Endothelial cell of umbilical vein (primary cell): ENCODE results near the gene ASB2. TPM values are rescaled to one million over a fixed set of nuclear protein-coding genes. Genes with fewer than 3 reads are reported as not detected.

Source experiments
- BruUV-seq: library from RNA; stranded (reverse); fragments of 400-500 nt; replicated peaks from 2 replicates; lab custom pipeline; 2021; lab: Mats Ljungman, UMichigan
- CTCF ChIA-PET: fragments of 300-600, 350-600 bp; sonication (Branson Sonifier 250); formaldehyde crosslinking; loops from one replicate; lab custom pipeline; 2021; ENCODE audit warnings: antibody characterized with exemption, inconsistent platforms; lab: Charles Lee
- POLR2A ChIA-PET: fragments of 300-600, 350-600 bp; sonication (Branson Sonifier 250); formaldehyde crosslinking; loops from one replicate; lab custom pipeline; 2021; ENCODE audit warnings: antibody characterized with exemption, inconsistent platforms; lab: Charles Lee
- DNase-seq: peaks from one replicate; pipeline ENCODE4 v3.0.0-alpha.2; 2011; ENCODE audit warnings: low read depth, low spot score
- FAIRE-seq: peaks from 2 replicates; lab custom pipeline; 2011; peaks lifted over from hg19 to GRCh38; lab: Jason Lieb, UNC
- H2AFZ ChIP-seq: 2 replicates; pipeline ENCODE4 v1.6.0; 2012; ENCODE audit warnings: low read depth, low read length, control low read depth, inconsistent platforms
- H3K27ac ChIP-seq: 2 replicates; pipeline ENCODE4 v1.5.1; 2011; ENCODE audit warnings: low read depth, mild to moderate bottlenecking, control low read depth, low read length, moderate library complexity; ENCODE audit not compliant: insufficient read depth
- H3K27me3 ChIP-seq, 2 experiments: 2 replicates each; pipeline versions ENCODE4 v1.6.0 to v1.6.1; 2011; ENCODE audit warnings: low read length in 2 of 2, mixed read lengths in 1 of 2; ENCODE audit not compliant: control insufficient read depth in 2 of 2, insufficient read depth in 2 of 2
- H3K36me3 ChIP-seq, 2 experiments: 2 replicates in 1 of 2; 3 replicates in 1 of 2; pipeline ENCODE4 v1.5.1; 2011; ENCODE audit warnings: low read length in 2 of 2, mild to moderate bottlenecking in 1 of 2, moderate library complexity in 1 of 2; ENCODE audit not compliant: control insufficient read depth in 2 of 2, insufficient read depth in 2 of 2; ENCODE audit errors: extremely low read depth in 1 of 2
- H3K4me1 ChIP-seq: 3 replicates; pipeline ENCODE4 v1.5.1; 2011; ENCODE audit warnings: mild to moderate bottlenecking, low read length; ENCODE audit not compliant: control insufficient read depth, insufficient read depth; ENCODE audit errors: extremely low read depth
- H3K4me2 ChIP-seq: 2 replicates; pipeline ENCODE4 v1.6.1; 2011; ENCODE audit warnings: low read length, control low read depth, mixed read lengths; ENCODE audit not compliant: insufficient read depth
- H3K4me3 ChIP-seq, 3 experiments: fragments of 200-600 bp in 1 of 3; sonication (generic), shearing (Covaris generic) in 1 of 3; replicated peaks in 1 of 3; 2 replicates each; pipeline ENCODE4 v1.5.1; 2011 to 2016; ENCODE audit warnings: control low read depth in 3 of 3, low read length in 3 of 3, mild to moderate bottlenecking in 2 of 3, inconsistent platforms in 1 of 3, low read depth in 1 of 3, moderate library complexity in 1 of 3; ENCODE audit not compliant: insufficient read depth in 1 of 3
- H3K79me2 ChIP-seq: 2 replicates; pipeline ENCODE4 v1.6.0; 2012; ENCODE audit warnings: low read length, inconsistent platforms; ENCODE audit not compliant: control insufficient read depth, insufficient read depth
- H3K9ac ChIP-seq: replicated peaks from 2 replicates; pipeline ENCODE3; 2011; ENCODE audit warnings: low read length, control low read depth; ENCODE audit not compliant: insufficient read depth; ENCODE audit errors: extremely low read depth
- H3K9me1 ChIP-seq: replicated peaks from 3 replicates; pipeline ENCODE4 v1.6.0; 2011; ENCODE audit warnings: mild to moderate bottlenecking, low read length; ENCODE audit not compliant: control insufficient read depth, insufficient read depth; ENCODE audit errors: extremely low read depth
- H3K9me3 ChIP-seq: replicated peaks from 2 replicates; pipeline ENCODE4 v1.5.1; 2012; ENCODE audit warnings: low read length, inconsistent platforms; ENCODE audit not compliant: control insufficient read depth, insufficient read depth
- H4K20me1 ChIP-seq: replicated peaks from 2 replicates; pipeline ENCODE3; 2011; ENCODE audit warnings: mild to moderate bottlenecking, low read length; ENCODE audit not compliant: control insufficient read depth, insufficient read depth; ENCODE audit errors: extremely low read depth
- EZH2 ChIP-seq: IDR thresholded peaks from 2 replicates; pipeline ENCODE4 v1.6.1; 2012; ENCODE audit warnings: borderline replicate concordance, low read depth, mild to moderate bottlenecking, moderate library complexity, low read length, inconsistent platforms; ENCODE audit not compliant: severe bottlenecking
- FOS ChIP-seq: IDR thresholded peaks from 2 replicates; pipeline ENCODE4 v1.6.1; 2011; ENCODE audit warnings: mild to moderate bottlenecking, low read length, moderate library complexity, borderline replicate concordance; ENCODE audit not compliant: insufficient read depth
- GATA2 ChIP-seq: IDR thresholded peaks from 2 replicates; pipeline ENCODE4 v1.7.0; 2011; ENCODE audit warnings: low read depth, mild to moderate bottlenecking, moderate library complexity, mixed read lengths, low read length; ENCODE audit not compliant: insufficient read length, insufficient read depth
- JUN ChIP-seq: IDR thresholded peaks from 2 replicates; pipeline ENCODE4 v1.6.1; 2011; ENCODE audit warnings: borderline replicate concordance, low read depth; ENCODE audit not compliant: insufficient read length, insufficient read depth
- MYC ChIP-seq: IDR thresholded peaks from one replicate; pipeline ENCODE4 v1.6.1; 2011; ENCODE audit warnings: mild to moderate bottlenecking, low read depth, low read length
- POLR2A ChIP-seq: IDR thresholded peaks from 2 replicates; pipeline ENCODE4 v1.6.1; 2012; ENCODE audit warnings: low read depth, mild to moderate bottlenecking, control low read depth, low read length
- POLR2AphosphoS5 ChIP-seq: IDR thresholded peaks from 2 replicates; pipeline ENCODE4 v1.6.1; 2012; ENCODE audit warnings: low read depth, mild to moderate bottlenecking, control low read depth, low read length, moderate library complexity; ENCODE audit not compliant: insufficient read depth
- dilution Hi-C: fragments of 300-500 bp; cut with MboI; formaldehyde crosslinking; loops from one replicate; pipeline ENCODE4 v1.15.0; 2019; ENCODE audit warnings: low sequenced_read_pairs; ENCODE audit not compliant: extremely low pct_ligation_motif_present
- intact Hi-C: fragments of 100-400 bp; cut with micrococcal nuclease; formaldehyde crosslinking; loops from one replicate; pipeline ENCODE4 v1.10.0; 2022
- polyA plus RNA-seq, 4 experiments: library from polyadenylated mRNA; depleted of rRNA in 3 of 4; stranded (reverse) in 3 of 4; unstranded in 1 of 4; fragments of >200 nt; gene quantifications; 2 replicates each; pipeline versions ENCODE4 v1.2.1 to v1.2.3, GENCODE V29; 2011 to 2012; ENCODE audit warnings: missing spikeins in 1 of 4
- total RNA-seq: library from RNA; stranded (reverse); gene quantifications from 2 replicates; pipeline ENCODE4 v1.2.3, GENCODE V29; 2021
- TF ChIP-seq, protein P1 (sequence below), 2 donors: IDR thresholded peaks; 1 replicate in 1 of 2; 2 replicates in 1 of 2; pipeline ENCODE4 v1.5.1; 2011; ENCODE audit warnings: low read length in 2 of 2, mild to moderate bottlenecking in 2 of 2, moderate library complexity in 2 of 2, control low read depth in 1 of 2, inconsistent platforms in 1 of 2, low read depth in 1 of 2; ENCODE audit not compliant: insufficient read depth in 1 of 2; ENCODE audit errors: extremely low read depth in 1 of 2
- TF ChIP-seq, protein P2 (sequence below): IDR thresholded peaks from 2 replicates; pipeline ENCODE4 v1.6.1; 2011; ENCODE audit not compliant: insufficient read depth, insufficient read length

The ASB2 gene
- total and polyA plus RNA-seq, 2 donors (not counting 3 experiments of a cell fraction or from before 2014, with no cell fraction given): not detected

DNA sequence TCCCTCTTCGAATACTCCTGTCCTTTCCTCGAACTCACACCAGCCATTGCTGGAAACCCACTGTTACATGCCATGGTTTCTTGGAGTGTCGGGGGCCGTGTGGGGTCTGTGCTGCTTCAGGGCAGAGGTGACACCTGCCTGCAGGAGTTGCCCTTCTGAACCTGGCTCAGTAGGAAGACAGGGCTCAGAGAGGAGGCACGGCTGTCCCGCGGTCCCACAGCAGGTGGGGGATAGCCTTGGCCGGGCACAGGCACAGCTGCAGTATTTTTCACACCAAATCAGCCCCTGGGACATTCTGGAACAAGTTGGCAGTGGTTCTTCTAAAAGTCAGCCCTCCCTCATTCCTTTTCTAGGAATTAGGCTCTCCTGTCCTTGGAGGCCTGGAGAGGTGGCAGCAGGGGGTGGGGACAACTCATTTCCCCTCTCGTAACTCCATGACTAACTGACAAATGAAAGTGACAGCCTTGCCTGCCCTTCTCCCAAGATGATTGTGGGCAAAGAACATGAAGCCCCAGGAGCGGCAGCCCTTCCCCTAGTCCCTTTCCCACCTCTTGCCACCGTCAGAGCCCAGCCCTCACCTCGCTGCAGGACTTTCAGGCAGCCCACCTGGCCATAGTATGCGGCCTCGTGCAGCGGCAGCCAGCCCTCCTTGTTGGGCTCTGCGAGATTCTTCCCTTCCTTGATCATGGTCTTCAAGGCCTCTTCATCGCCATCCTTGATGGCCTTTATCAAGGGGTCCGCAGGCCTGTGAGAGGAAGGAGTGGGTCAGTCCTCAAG, 22.4 kb downstream of the ASB2 start:
- DNase-seq (no peak), FAIRE-seq (no peak)
- H3K4me3 ChIP-seq: no peak overlapping the region
- H3K27me3 ChIP-seq: no peaks in the 10 kb centered on the region
- H3K4me1 ChIP-seq: no peaks in the 10 kb centered on the region
- TF ChIP-seq POLR2AphosphoS5 (no peak), GATA2 (no peak), POLR2A (no peak), EZH2 (no peak), JUN (no peak), FOS (no peak), MYC (no peak)
- TF ChIP-seq, protein P1, sequence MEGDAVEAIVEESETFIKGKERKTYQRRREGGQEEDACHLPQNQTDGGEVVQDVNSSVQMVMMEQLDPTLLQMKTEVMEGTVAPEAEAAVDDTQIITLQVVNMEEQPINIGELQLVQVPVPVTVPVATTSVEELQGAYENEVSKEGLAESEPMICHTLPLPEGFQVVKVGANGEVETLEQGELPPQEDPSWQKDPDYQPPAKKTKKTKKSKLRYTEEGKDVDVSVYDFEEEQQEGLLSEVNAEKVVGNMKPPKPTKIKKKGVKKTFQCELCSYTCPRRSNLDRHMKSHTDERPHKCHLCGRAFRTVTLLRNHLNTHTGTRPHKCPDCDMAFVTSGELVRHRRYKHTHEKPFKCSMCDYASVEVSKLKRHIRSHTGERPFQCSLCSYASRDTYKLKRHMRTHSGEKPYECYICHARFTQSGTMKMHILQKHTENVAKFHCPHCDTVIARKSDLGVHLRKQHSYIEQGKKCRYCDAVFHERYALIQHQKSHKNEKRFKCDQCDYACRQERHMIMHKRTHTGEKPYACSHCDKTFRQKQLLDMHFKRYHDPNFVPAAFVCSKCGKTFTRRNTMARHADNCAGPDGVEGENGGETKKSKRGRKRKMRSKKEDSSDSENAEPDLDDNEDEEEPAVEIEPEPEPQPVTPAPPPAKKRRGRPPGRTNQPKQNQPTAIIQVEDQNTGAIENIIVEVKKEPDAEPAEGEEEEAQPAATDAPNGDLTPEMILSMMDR (IDR thresholded peaks at IDR 0.05; ENCODE audit: extremely low read depth in 1 of 2, insufficient read depth in 1 of 2, low read depth in 1 of 2, low read length in 2 of 2): no peak
- TF ChIP-seq, protein P2, sequence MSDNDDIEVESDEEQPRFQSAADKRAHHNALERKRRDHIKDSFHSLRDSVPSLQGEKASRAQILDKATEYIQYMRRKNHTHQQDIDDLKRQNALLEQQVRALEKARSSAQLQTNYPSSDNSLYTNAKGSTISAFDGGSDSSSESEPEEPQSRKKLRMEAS: no peak
- POLR2A ChIA-PET: no interaction called here
- H3K9me3 ChIP-seq: no peaks in the 10 kb centered on the region
- H3K9ac ChIP-seq: no peak overlapping the region
- H4K20me1 ChIP-seq: no peaks in the 10 kb centered on the region
- H3K4me2 ChIP-seq: no peak overlapping the region
- BruUV-seq: no TSS peak
- CTCF ChIA-PET: interaction anchor here (2.9 kb wide), 1 partner anchor 14 kb away, joined by 22 read pairs; no protein-coding TSS in a partner anchor
- no peaks in the 10 kb centered on the region for H3K79me2 ChIP-seq
- no peak overlapping the region for H3K27ac ChIP-seq
- H2AFZ ChIP-seq: no peak overlapping the region
- intact Hi-C loops (no loop called here), dilution Hi-C loops (no loop called here)
- H3K9me1 ChIP-seq: no peaks in the 10 kb centered on the region
- H3K36me3 ChIP-seq: no peaks in the 10 kb centered on the region
